Lower lobe of right lung (tissue), 2 donors: ENCODE measurements around the gene CHI3L1. TPM values are rescaled to one million over a fixed set of nuclear protein-coding genes. Genes with fewer than 3 reads are reported as not detected.
"Not testable (repeated sequence)": the region's sequence is repeated elsewhere in the genome, so short reads cannot be mapped to it uniquely, and the experiment has no call there.

Experiments used
- ATAC-seq, 2 donors: fragments of 200-7000 bp; cut with Tn5 transposase; one replicate each; pipeline ENCODE4 v1.9.1; 2020 to 2022; ENCODE audit warnings: mild to moderate bottlenecking in 2 of 2, moderate library complexity in 2 of 2
- DNase-seq: peaks from one replicate; pipeline ENCODE4 v3.0.0-alpha.2; 2020
- H3K27ac ChIP-seq: fragments of 200-600 bp; one replicate; pipeline ENCODE4 v1.8.0; 2022
- H3K27me3 ChIP-seq: fragments of 200-600 bp; one replicate; pipeline ENCODE4 v1.8.0; 2022; ENCODE audit warnings: low read depth
- H3K36me3 ChIP-seq: fragments of 200-600 bp; one replicate; pipeline ENCODE4 v1.8.0; 2022; ENCODE audit warnings: mild to moderate bottlenecking
- H3K4me1 ChIP-seq: fragments of 200-600 bp; one replicate; pipeline ENCODE4 v1.8.0; 2022
- H3K4me3 ChIP-seq: fragments of 200-600 bp; one replicate; pipeline ENCODE4 v1.8.0; 2022; ENCODE audit warnings: mild to moderate bottlenecking
- H3K9me3 ChIP-seq: fragments of 200-600 bp; one replicate; pipeline ENCODE4 v1.8.0; 2022
- CTCF ChIP-seq: fragments of 200-600 bp; IDR thresholded peaks from one replicate; pipeline ENCODE4 v1.8.0; 2022; ENCODE audit warnings: antibody characterized with exemption, mild to moderate bottlenecking
- intact Hi-C: fragments of 100-400 bp; cut with DNase I; formaldehyde crosslinking; loops from one replicate; pipeline ENCODE4 v1.11.0; 2022
- long read RNA-seq: library from polyadenylated mRNA; unstranded; transcript quantifications from one replicate; pipeline ENCODE4 v2.0.0, GENCODE V29; 2021
- total RNA-seq: library from RNA; stranded (reverse); fragmentation: NEBNext Ultra II Directional; extraction: Animal tissue kit (Norgen Biotek cat#: 25700); gene quantifications from one replicate; pipeline ENCODE4 v1.2.1, GENCODE V29; 2021
- donor health status: DM: no; HTN: yes; CAD: no; lungs with severe emphysema.

The CHI3L1 gene
- total RNA-seq, result 22.2 TPM
- long read RNA-seq, transcript CHI3L1-201 (10 exons, 1,792 nt), result major isoform, 42 of 68 reads
- long read RNA-seq, partial matches to known transcripts, result 5 of 68 reads
- long read RNA-seq, other reads (novel, unspliced or antisense), result 18 of 68 reads

GRCh38 chr1:203186446-203187303 lies at the start of gene CHI3L1:
Gene CHI3L1 (minus strand): TSS chr1:203186704. CDS start chr1:203186623, 81 bp downstream.
- intact Hi-C loops, result no loop called here
- no peak for TF ChIP-seq CTCF
- Histone ChIP-seq H3K4me3 (no peak within 1 kb of the TSS), H3K4me1 (peaks cover 14% of the 10 kb centered on the region), H3K27me3 (no peaks in the 10 kb centered on the region), H3K27ac (peak within 1 kb of the TSS; percentile 31), H3K9me3 (no peaks in the 10 kb centered on the region), H3K36me3 (no peaks in the 10 kb centered on the region)
- peak; percentile 79 for DNase-seq
- peak; percentile 70 to 87 for ATAC-seq

GRCh38 chr1:203234901-203235300 lies 48.4 kb upstream of the CHI3L1 start:
- not testable (repeated sequence) for DNase-seq, ATAC-seq, H3K27me3 ChIP-seq

GRCh38 chr1:203229471-203230135 lies 43.1 kb upstream of the CHI3L1 start, which contains the start of gene CHIT1:
Gene CHIT1 (minus strand): TSS chr1:203229673. CDS start chr1:203229636, 37 bp downstream.
- no peak for DNase-seq
- no peak within 1 kb of the TSS for H3K27ac ChIP-seq
- no peaks in the 10 kb centered on the region for H3K27me3 ChIP-seq
- peak; percentile 48 to 51 for ATAC-seq
- no peaks in the 10 kb centered on the region for H3K36me3 ChIP-seq
- H3K9me3 ChIP-seq, result no peaks in the 10 kb centered on the region
- no peak within 1 kb of the TSS for H3K4me3 ChIP-seq
- no peaks in the 10 kb centered on the region for H3K4me1 ChIP-seq
- intact Hi-C loops, result no loop called here
- TF ChIP-seq CTCF, result no peak

More at GRCh38 chr1:203234901-203235300, 48.4 kb upstream of the CHI3L1 start:
- intact Hi-C loops, H3K4me3 ChIP-seq, H3K4me1 ChIP-seq, H3K9me3 ChIP-seq, H3K36me3 ChIP-seq, H3K27ac ChIP-seq: not testable (repeated sequence)

GRCh38 chr1:203228670-203229069 lies 42.2 kb upstream of the CHI3L1 start:
- no peak for TF ChIP-seq CTCF
- no peaks in the 10 kb centered on the region for H3K9me3 ChIP-seq
- no peak overlapping the region for H3K4me3 ChIP-seq
- intact Hi-C loops, result no loop called here
- DNase-seq (no peak), ATAC-seq (no peak)
- H3K27me3 ChIP-seq, result no peaks in the 10 kb centered on the region
- H3K4me1 ChIP-seq, result no peaks in the 10 kb centered on the region
- no peaks in the 10 kb centered on the region for H3K36me3 ChIP-seq
- no peak overlapping the region for H3K27ac ChIP-seq

GRCh38 chr1:203227371-203228083 lies 41.0 kb upstream of the CHI3L1 start:
- no peaks in the 10 kb centered on the region for H3K9me3 ChIP-seq
- no peak for DNase-seq
- H3K4me3 ChIP-seq, result no peak overlapping the region
- no peaks in the 10 kb centered on the region for H3K36me3 ChIP-seq
- intact Hi-C loops, result no loop called here
- no peak for TF ChIP-seq CTCF
- H3K4me1 ChIP-seq, result no peaks in the 10 kb centered on the region
- H3K27me3 ChIP-seq, result no peaks in the 10 kb centered on the region
- no peak for ATAC-seq
- no peak overlapping the region for H3K27ac ChIP-seq
